ENCODE measurements around the gene PFKFB1. TPM values are rescaled to one million over a fixed set of nuclear protein-coding genes. Genes with fewer than 3 reads are reported as not detected.

Gene PFKFB1
- total RNA-seq, 1 donor from 2014 or later = 0.17 TPM

- H3K4me1 Mint-ChIP-seq = no peaks in the 10 kb centered on the region
- Histone ChIP-seq H3K4me3 (no peak overlapping the region), H2AFZ (replicated peaks) (no peak overlapping the region), H3K9ac (no peak overlapping the region), H3K27ac (no peak overlapping the region), H3K79me2 (ENCODE audit: low read depth) (no peaks in the 10 kb centered on the region), H3K4me2 (no peak overlapping the region), H3K4me1 (no peaks in the 10 kb centered on the region), H3K9me3 (ENCODE audit: low read depth) (no peaks in the 10 kb centered on the region), H3K27me3 (no peaks in the 10 kb centered on the region), H3F3A (ENCODE audit: low read depth) (no peaks in the 10 kb centered on the region), H4K20me1 (ENCODE audit: low read depth) (no peaks in the 10 kb centered on the region), H3K36me3 (no peaks in the 10 kb centered on the region)
- H3K27me3 Mint-ChIP-seq (ENCODE audit: insufficient read depth, low read depth) = peaks cover 2% of the 10 kb centered on the region
- TF ChIP-seq EZH2 (IDR thresholded peaks at IDR 0.05) (no peak), EZH2phosphoT487 (IDR thresholded peaks at IDR 0.05) (no peak)
- TF ChIP-seq, protein P1, sequence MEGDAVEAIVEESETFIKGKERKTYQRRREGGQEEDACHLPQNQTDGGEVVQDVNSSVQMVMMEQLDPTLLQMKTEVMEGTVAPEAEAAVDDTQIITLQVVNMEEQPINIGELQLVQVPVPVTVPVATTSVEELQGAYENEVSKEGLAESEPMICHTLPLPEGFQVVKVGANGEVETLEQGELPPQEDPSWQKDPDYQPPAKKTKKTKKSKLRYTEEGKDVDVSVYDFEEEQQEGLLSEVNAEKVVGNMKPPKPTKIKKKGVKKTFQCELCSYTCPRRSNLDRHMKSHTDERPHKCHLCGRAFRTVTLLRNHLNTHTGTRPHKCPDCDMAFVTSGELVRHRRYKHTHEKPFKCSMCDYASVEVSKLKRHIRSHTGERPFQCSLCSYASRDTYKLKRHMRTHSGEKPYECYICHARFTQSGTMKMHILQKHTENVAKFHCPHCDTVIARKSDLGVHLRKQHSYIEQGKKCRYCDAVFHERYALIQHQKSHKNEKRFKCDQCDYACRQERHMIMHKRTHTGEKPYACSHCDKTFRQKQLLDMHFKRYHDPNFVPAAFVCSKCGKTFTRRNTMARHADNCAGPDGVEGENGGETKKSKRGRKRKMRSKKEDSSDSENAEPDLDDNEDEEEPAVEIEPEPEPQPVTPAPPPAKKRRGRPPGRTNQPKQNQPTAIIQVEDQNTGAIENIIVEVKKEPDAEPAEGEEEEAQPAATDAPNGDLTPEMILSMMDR (IDR thresholded peaks at IDR 0.05) = no peak
- H3K4me3 Mint-ChIP-seq = no peak overlapping the region
- peaks cover 10% of the 10 kb centered on the region for H3K36me3 Mint-ChIP-seq
- no peak for DNase-seq (ENCODE audit: low spot score)
- no peak overlapping the region for H3K27ac Mint-ChIP-seq
- no peaks in the 10 kb centered on the region for H3K9me3 Mint-ChIP-seq
Measured at GRCh38 chrX:55007656-55008055, 13.7 kb upstream of the PFKFB1 start.

GRCh38 chrX:55006827-55007621 is 13.0 kb upstream of the PFKFB1 start:
- Mint-ChIP-seq H3K4me1 (no peaks in the 10 kb centered on the region), H3K27ac (no peak overlapping the region), H3K27me3 (ENCODE audit: insufficient read depth, low read depth) (peaks cover 2% of the 10 kb centered on the region), H3K4me3 (no peak overlapping the region), H3K9me3 (no peaks in the 10 kb centered on the region), H3K36me3 (peaks cover 10% of the 10 kb centered on the region)
- no peak overlapping the region for H3K27ac ChIP-seq
- no peaks in the 10 kb centered on the region for H3K27me3 ChIP-seq
- H3K36me3 ChIP-seq = no peaks in the 10 kb centered on the region
- H3K79me2 ChIP-seq (ENCODE audit: low read depth) = no peaks in the 10 kb centered on the region
- H3K9ac ChIP-seq = no peak overlapping the region
- no peaks in the 10 kb centered on the region for H4K20me1 ChIP-seq (ENCODE audit: low read depth)
- TF ChIP-seq EZH2phosphoT487 (IDR thresholded peaks at IDR 0.05) (no peak), EZH2 (IDR thresholded peaks at IDR 0.05) (no peak)
- TF ChIP-seq, protein P1 (IDR thresholded peaks at IDR 0.05) = no peak
- H3K9me3 ChIP-seq (ENCODE audit: low read depth) = no peaks in the 10 kb centered on the region
- no peaks in the 10 kb centered on the region for H3F3A ChIP-seq (ENCODE audit: low read depth)
- H3K4me2 ChIP-seq = no peak overlapping the region
- no peaks in the 10 kb centered on the region for H3K4me1 ChIP-seq
- H3K4me3 ChIP-seq = no peak overlapping the region
- no peak for DNase-seq (ENCODE audit: low spot score)
- H2AFZ ChIP-seq (replicated peaks) = no peak overlapping the region

DNA sequence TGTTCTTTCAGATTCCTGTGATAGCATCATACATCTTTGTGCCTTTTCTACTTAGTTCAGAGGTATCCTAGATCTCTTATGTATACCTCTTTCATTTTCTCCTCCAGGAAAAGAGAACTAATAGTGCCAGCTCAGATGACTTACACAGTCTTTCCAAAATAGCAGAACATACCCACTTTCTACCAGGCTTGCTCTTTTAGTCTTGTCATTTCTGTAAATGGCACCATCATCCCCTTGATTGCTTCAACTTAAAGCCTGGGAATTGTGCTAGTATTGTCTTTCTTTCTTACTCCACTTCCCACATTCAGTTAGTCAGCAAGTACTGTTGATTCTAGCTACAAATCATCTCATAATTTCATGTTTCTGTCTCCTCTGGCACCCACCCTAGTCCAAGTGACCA is 11.3 kb upstream of the PFKFB1 start:
- Histone ChIP-seq H3K79me2 (ENCODE audit: low read depth) (peaks cover 15% of the 10 kb centered on the region), H3K36me3 (no peaks in the 10 kb centered on the region), H3K4me1 (no peaks in the 10 kb centered on the region), H4K20me1 (ENCODE audit: low read depth) (no peaks in the 10 kb centered on the region), H3K4me3 (no peak overlapping the region), H2AFZ (replicated peaks) (no peak overlapping the region), H3K27me3 (no peaks in the 10 kb centered on the region), H3F3A (ENCODE audit: low read depth) (no peaks in the 10 kb centered on the region), H3K9ac (no peak overlapping the region), H3K9me3 (ENCODE audit: low read depth) (no peaks in the 10 kb centered on the region), H3K27ac (no peak overlapping the region), H3K4me2 (no peak overlapping the region)
- Mint-ChIP-seq H3K9me3 (no peaks in the 10 kb centered on the region), H3K36me3 (peaks cover 10% of the 10 kb centered on the region), H3K4me1 (peaks cover 6% of the 10 kb centered on the region), H3K27ac (no peak overlapping the region), H3K4me3 (no peak overlapping the region), H3K27me3 (ENCODE audit: insufficient read depth, low read depth) (peaks cover 2% of the 10 kb centered on the region)
- no peak for TF ChIP-seq EZH2 (IDR thresholded peaks at IDR 0.05)
- TF ChIP-seq EZH2phosphoT487 (IDR thresholded peaks at IDR 0.05) = no peak
- TF ChIP-seq, protein P1 (IDR thresholded peaks at IDR 0.05) = no peak
- no peak for DNase-seq (ENCODE audit: low spot score)
